Activated CD4-positive, alpha-beta T cell treated with anti-CD3 and anti-CD28 coated beads, Interleukin-2, amount 50 U/mL, for 4 hours (primary cell): ENCODE data around the gene NDUFA5.
A peak's percentile ranks its signal among the peaks of the same experiment; 100 is the strongest.

Source experiments
- DNase-seq, 2 experiments: peaks; one replicate each; pipeline ENCODE4 v3.0.0-alpha.2; 2020

The NDUFA5 gene

DNA sequence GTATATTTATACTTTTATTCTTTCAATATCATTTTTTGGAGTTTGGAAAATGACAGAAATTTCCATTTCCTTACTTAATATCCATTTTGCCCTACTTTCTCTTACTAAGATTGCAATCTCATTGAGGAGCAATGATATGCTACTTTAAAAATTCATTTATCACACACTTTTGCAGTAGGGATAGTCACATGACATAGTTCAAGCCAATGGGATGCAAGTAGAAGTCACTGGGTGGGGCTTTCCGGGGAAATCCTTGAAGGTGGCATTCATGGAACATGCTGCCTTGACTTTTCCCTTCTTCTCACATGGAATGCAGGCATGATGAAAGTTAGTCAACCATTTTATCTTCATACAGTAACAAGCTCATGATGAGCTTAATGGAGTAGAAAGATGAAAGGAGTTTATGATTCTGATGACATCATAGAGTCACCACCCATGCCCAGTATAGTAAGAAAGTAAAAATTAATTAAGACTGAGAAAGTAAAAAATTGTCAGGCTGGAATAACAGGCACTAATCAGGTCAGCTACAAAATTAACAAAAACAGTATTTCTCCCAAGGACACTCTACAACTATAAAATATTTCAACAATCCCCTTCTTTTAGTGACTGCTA lies 56.6 kb downstream of the NDUFA5 start:
- DNase-seq = no peak

DNA sequence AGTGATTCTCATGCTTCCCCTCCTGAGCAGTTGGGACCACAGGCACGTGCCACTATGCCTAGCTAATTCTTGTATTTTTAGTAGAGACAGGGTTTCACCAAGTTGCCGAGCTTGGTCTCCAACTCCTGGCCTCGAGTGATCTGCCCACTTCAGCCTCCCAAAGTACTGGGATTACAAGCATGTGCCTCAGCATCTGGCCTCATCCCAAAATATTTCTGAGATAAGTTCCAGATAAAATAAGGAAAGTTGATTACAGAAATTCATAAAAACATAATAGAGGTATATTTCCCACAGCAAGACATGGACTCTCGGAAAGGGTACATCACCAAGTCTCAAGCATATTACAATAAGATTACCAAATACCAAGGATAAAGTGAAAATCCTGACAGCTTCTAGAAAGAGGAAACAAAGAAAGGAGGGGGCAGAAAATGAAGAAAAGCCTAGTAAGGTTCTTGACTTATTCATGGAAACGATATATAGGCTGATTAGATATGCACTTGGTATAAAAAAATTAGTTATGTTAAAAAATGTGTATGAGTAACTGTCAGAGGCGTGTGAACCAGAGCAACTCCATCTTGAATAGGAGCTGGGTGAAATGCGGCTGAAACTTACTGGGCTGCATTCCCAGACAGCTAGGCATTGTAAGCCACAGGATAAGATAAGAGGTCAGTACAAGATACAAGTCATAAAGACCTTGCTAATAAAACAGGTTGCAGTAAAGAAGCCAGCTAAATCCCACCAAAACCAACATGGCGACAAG lies 58.2 kb downstream of the NDUFA5 start:
- no peak for DNase-seq

DNA sequence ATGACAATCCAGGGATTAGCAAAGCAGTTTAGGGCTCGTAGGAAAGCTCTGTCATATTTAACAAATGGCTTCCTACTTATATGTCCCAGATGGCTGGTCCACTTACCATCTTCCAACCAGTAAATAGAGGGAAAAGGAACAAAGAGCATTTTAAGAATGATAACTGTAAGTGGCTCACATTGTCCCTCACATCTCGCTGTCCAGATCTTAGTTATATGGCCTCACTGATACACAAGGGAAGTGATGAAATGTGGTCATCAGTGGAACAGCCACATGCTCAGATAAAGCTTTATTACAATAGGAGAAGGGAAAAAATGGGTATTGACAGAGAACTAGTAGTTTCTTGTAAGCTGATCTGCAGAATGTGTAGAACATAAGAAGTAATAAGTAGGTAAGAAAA lies 59.0 kb downstream of the NDUFA5 start:
- no peak for DNase-seq

DNA sequence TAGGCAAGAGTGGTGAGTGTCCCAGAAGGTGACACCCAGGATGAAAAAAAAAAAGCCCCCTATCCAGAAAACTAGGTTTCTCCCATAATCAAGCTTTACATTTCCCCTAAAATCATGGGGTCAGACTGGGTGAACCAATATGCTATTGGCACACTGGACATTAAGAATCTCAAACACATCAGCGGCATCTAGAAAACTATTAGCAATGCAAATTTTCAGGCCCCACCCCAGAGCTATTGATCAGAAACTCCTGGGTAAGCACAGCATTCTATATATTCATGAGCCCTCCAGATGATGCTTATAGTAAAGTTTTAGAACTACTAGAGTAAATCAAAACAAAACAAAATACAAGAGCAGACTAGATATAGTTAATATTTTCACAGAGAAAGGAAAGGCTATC lies 59.6 kb downstream of the NDUFA5 start:
- DNase-seq = no peak

DNA sequence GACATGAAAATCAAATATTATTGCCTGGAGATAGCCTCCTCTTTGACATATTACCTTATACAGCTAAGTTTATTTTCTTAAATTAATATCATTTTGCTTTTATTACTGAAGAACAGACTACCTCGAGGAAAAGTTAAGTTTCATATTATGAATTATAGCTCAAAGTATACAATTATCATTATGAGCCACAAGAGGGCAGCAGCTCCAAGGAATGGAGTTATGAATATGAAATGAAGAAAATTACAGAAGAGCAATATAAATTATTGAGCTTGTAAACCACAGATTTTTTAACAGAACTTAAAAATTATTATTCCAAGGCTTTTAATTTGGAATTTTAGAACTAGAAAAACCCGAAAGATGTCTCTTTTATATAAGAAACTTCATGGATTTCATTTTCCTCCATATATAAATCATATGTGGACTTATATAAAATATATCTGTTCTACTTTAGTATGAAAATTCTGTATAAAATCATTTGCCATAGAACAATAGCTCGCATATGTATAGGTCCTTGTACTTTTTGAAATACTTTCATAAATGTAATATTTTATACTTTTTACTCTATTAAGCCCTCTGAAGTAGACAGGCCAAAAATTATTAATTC lies 63.3 kb downstream of the NDUFA5 start:
- DNase-seq = peak; percentile 3 to 16

DNA sequence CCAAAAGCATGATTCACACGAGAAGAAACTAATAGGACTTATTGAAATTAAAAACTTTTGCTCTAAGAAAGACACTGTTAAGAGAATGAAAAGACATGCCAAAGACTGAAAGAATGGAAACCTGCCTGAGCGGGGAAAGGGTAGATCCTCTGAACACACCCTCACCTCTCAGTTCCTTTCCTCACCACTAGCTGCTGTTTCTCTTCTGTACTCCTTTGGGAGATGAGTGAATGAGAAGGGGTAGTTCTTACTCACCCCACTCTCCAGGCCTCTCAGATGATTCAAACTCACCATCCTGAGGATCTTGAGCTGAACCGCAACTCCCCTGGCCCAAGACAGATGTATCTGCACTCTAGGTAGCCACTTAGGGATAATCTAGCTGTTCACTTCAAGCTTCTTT lies 65.1 kb downstream of the NDUFA5 start:
- no peak for DNase-seq
